Breast epithelium (tissue), 3 donors: Measurements from ENCODE around the gene KCNK5. TPM values are rescaled to one million over a fixed set of nuclear protein-coding genes. Genes with fewer than 3 reads are reported as not detected.

Experiments
- total RNA-seq, 3 donors: library from RNA; depleted of rRNA; stranded (reverse); fragments of >200 nt; gene quantifications; one replicate each; pipeline ENCODE4 v1.1.0, GENCODE V29; 2016

KCNK5 gene
- total RNA-seq, 3 donors from 2014 or later, result 1.8 to 20.6 (median 4.3) TPM

Other genes with a start within 250 kb of the KCNK5 start
- gene GLP1R, start 180.7 kb downstream of the KCNK5 start, total RNA-seq, result under 1 TPM in 2 of 3 donors, not detected in 1; 0.33 to 0.73 TPM
- gene SAYSD1, start 114.3 kb downstream of the KCNK5 start, total RNA-seq, result 10 to 100 TPM; 21.3 to 35.3 (median 21.8) TPM
- 1 to 10 TPM in 1 of 3 donors, under 1 TPM in 2; 0.16 to 3.2 (median 0.33) TPM for gene KCNK17, start 84.9 kb upstream of the KCNK5 start, total RNA-seq
- not detected for gene KCNK16, start 93.2 kb upstream of the KCNK5 start, total RNA-seq